Endodermal cell (in vitro differentiated cells): ENCODE measurements around the gene ERVK3-1. TPM values are rescaled to one million over a fixed set of nuclear protein-coding genes. Genes with fewer than 3 reads are reported as not detected.

Source experiments
- DNase-seq: peaks from one replicate; pipeline ENCODE4 v3.0.0-alpha.2; 2017
- H3K27ac ChIP-seq: 2 replicates; pipeline ENCODE4 v1.5.1; 2013; ENCODE audit warnings: mild to moderate bottlenecking, low read depth, low read length, moderate library complexity
- H3K27me3 ChIP-seq: 2 replicates; pipeline ENCODE4 v1.6.1; 2013; ENCODE audit warnings: mild to moderate bottlenecking, low read length, moderate library complexity; ENCODE audit not compliant: insufficient read depth, control insufficient read depth, poor library complexity, severe bottlenecking
- H3K36me3 ChIP-seq: 2 replicates; pipeline ENCODE4 v1.7.0; 2013; ENCODE audit warnings: mild to moderate bottlenecking, low read length, moderate library complexity; ENCODE audit not compliant: control insufficient read depth, insufficient read depth
- H3K4me1 ChIP-seq: one replicate; pipeline ENCODE4 v1.7.0; 2013; ENCODE audit warnings: low read length; ENCODE audit not compliant: control insufficient read depth, insufficient read depth
- H3K4me3 ChIP-seq: 2 replicates; pipeline ENCODE4 v1.5.1; 2013; ENCODE audit warnings: mild to moderate bottlenecking, low read length, moderate library complexity
- H3K9ac ChIP-seq: 2 replicates; pipeline ENCODE4 v1.6.1; 2013; ENCODE audit warnings: mild to moderate bottlenecking, low read length, moderate library complexity; ENCODE audit not compliant: poor library complexity, severe bottlenecking; ENCODE audit errors: extremely low read depth
- H3K9me3 ChIP-seq: 2 replicates; pipeline ENCODE4 v1.6.1; 2013; ENCODE audit warnings: mild to moderate bottlenecking, low read length, moderate library complexity; ENCODE audit not compliant: control insufficient read depth
- H3K27ac Mint-ChIP-seq: 2 replicates; pipeline ENCODE4 v1.8.0; 2020; ENCODE audit warnings: mixed read lengths
- H3K27me3 Mint-ChIP-seq: 2 replicates; pipeline ENCODE4 v1.8.0; 2021; ENCODE audit warnings: mild to moderate bottlenecking, mixed read lengths; ENCODE audit not compliant: insufficient read depth
- H3K36me3 Mint-ChIP-seq: 2 replicates; pipeline ENCODE4 v1.8.0; 2020; ENCODE audit warnings: low read depth, mixed read lengths
- H3K4me1 Mint-ChIP-seq: 2 replicates; pipeline ENCODE4 v1.8.0; 2020; ENCODE audit warnings: mixed read lengths
- H3K4me3 Mint-ChIP-seq: 2 replicates; pipeline ENCODE4 v1.8.0; 2020; ENCODE audit warnings: mild to moderate bottlenecking, moderate library complexity, mixed read lengths
- H3K9me3 Mint-ChIP-seq: 2 replicates; pipeline ENCODE4 v1.8.0; 2020; ENCODE audit warnings: mild to moderate bottlenecking, mixed read lengths
- CTCF ChIP-seq: fragments of 200-600 bp; sonication (generic); conservative IDR thresholded peaks from 2 replicates; pipeline ENCODE4 v1.5.0; 2021; ENCODE audit warnings: antibody characterized with exemption, mild to moderate bottlenecking
- WGBS, 2 experiments: methylation state at CpG; one replicate each; pipeline versions ENCODE4 v1.1.5 to v1.1.7; 2013; ENCODE audit warnings: missing lambda C conversion rate in 2 of 2, mixed read lengths in 1 of 2; ENCODE audit not compliant: insufficient coverage in 1 of 2, insufficient read length in 1 of 2; 5-methylcytosine and 5-hydroxymethylcytosine counted together
- total RNA-seq, 2 donors: library from RNA; stranded (reverse); fragmentation: NEBNext Ultra II Directional in 1 of 2; extraction: Animal tissue kit (Norgen Biotek cat#: 25700) in 1 of 2; gene quantifications; 2 replicates in 1 of 2; 3 replicates in 1 of 2; pipeline ENCODE4 v1.2.1, GENCODE V29; 2021

Gene ERVK3-1
- total RNA-seq, 2 donors from 2014 or later = 27.5 to 28.0 TPM

- H3K9me3 ChIP-seq = peaks cover 21% of the 10 kb centered on the region
- no peak overlapping the region for H3K9ac ChIP-seq
- H3K36me3 ChIP-seq = peaks cover 47% of the 10 kb centered on the region
- H3K27ac Mint-ChIP-seq = no peak overlapping the region
- H3K4me3 Mint-ChIP-seq = peak overlapping the region; percentile 95
- no peaks in the 10 kb centered on the region for H3K27me3 ChIP-seq
- peak overlapping the region; percentile 97 for H3K4me3 ChIP-seq
- peaks cover 14% of the 10 kb centered on the region for H3K4me1 Mint-ChIP-seq
- no peak for TF ChIP-seq CTCF
- no peaks in the 10 kb centered on the region for H3K4me1 ChIP-seq
- H3K27me3 Mint-ChIP-seq = no peaks in the 10 kb centered on the region
- H3K27ac ChIP-seq = no peak overlapping the region
- 86 to 93% methylated on average over 3 to 7 of the region's 7 CpGs for WGBS, 2 experiments
- no peak for DNase-seq
- H3K36me3 Mint-ChIP-seq = peaks cover 57% of the 10 kb centered on the region
- peaks cover 11% of the 10 kb centered on the region for H3K9me3 Mint-ChIP-seq
Observed at GRCh38 chr19:58277197-58277596, 28.0 kb upstream of the ERVK3-1 start.

GRCh38 chr19:58277748-58278540 lies 27.2 kb upstream of the ERVK3-1 start:
- DNase-seq = no peak
- H3K4me3 Mint-ChIP-seq = peak overlapping the region; percentile 95

GRCh38 chr19:58278541-58279041 lies 26.6 kb upstream of the ERVK3-1 start, which contains the start of gene ZNF8:
TSS of gene ZNF8 (plus strand) at chr19:58278955. CDS start at chr19:58279082, 127 bp downstream.
- Mint-ChIP-seq H3K9me3 (peaks cover 3% of the 10 kb centered on the region), H3K27me3 (no peaks in the 10 kb centered on the region), H3K4me1 (peaks cover 14% of the 10 kb centered on the region), H3K27ac (peak within 1 kb of the TSS; percentile 97), H3K4me3 (peak within 1 kb of the TSS; percentile 95), H3K36me3 (peaks cover 51% of the 10 kb centered on the region)
- peaks cover 38% of the 10 kb centered on the region for H3K36me3 ChIP-seq
- no peaks in the 10 kb centered on the region for H3K27me3 ChIP-seq
- 0% methylated on average over 20 to 42 of the region's 42 CpGs for WGBS, 2 experiments
- H3K4me3 ChIP-seq = peak within 1 kb of the TSS; percentile 97
- peak within 1 kb of the TSS; percentile 95 for H3K27ac ChIP-seq
- H3K9ac ChIP-seq = peak within 1 kb of the TSS; percentile 98
- TF ChIP-seq CTCF = no peak
- peak; percentile 99 for DNase-seq
- no peaks in the 10 kb centered on the region for H3K4me1 ChIP-seq
- H3K9me3 ChIP-seq = peaks cover 9% of the 10 kb centered on the region

More at GRCh38 chr19:58277748-58278540, 27.2 kb upstream of the ERVK3-1 start:
- no peak for TF ChIP-seq CTCF
- Mint-ChIP-seq H3K36me3 (peaks cover 53% of the 10 kb centered on the region), H3K27me3 (no peaks in the 10 kb centered on the region), H3K9me3 (peaks cover 9% of the 10 kb centered on the region), H3K4me1 (peaks cover 14% of the 10 kb centered on the region), H3K27ac (peak overlapping the region; percentile 97)
- Histone ChIP-seq H3K27me3 (no peaks in the 10 kb centered on the region), H3K4me1 (no peaks in the 10 kb centered on the region), H3K36me3 (peaks cover 44% of the 10 kb centered on the region), H3K4me3 (peak overlapping the region; percentile 97), H3K27ac (peak overlapping the region; percentile 58), H3K9me3 (peaks cover 14% of the 10 kb centered on the region), H3K9ac (peak overlapping the region; percentile 78)
- 36 to 48% methylated on average over 10 to 25 of the region's 25 CpGs for WGBS, 2 experiments
